Measurements from ENCODE around the gene RRP1. TPM values are rescaled to one million over a fixed set of nuclear protein-coding genes. Genes with fewer than 3 reads are reported as not detected.

RRP1 gene
- polyA plus RNA-seq, 6 donors from 2014 or later, result 9.4 to 18.6 (median 10.9) TPM

DNA sequence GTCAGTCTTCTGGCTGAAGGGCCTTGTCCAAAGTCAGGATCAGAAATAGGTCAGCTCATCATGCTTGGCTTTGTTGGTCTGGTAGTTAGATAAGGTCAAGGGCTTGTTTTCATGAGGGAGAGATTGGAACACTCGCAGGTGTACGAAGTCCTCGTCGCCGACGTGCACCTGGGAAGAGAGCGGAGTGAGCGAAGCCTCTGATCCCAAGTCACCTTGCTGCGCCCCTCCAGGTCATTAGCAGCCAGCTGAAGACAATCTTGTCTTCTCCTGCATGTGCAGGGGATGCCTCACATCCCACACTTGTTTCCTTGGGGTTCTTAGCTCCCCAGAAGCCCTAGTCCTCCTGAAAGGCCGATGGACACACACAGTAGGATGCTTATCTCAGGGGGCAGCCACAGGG, 15.2 kb upstream of the RRP1 start:
- no peak for ATAC-seq (ENCODE audit: low read depth in 2 of 2)
- peaks cover 0 to 2% (median 0%) of the 10 kb centered on the region in 7 donors for H3K9me3 Mint-ChIP-seq
- H3K4me1 Mint-ChIP-seq, result peaks cover 30 to 36% (median 35%) of the 10 kb centered on the region in 3 donors
- H3K36me3 Mint-ChIP-seq, result peaks cover 7 to 13% of the 10 kb centered on the region in 2 donors
- DNase-seq, result no peak
- no peak overlapping the region for H3K27ac Mint-ChIP-seq
- H3K4me3 Mint-ChIP-seq, result peak overlapping the region in 5 of 8 donors; percentile 43 to 94 (median 91)
- H3K27me3 Mint-ChIP-seq, result no peaks in the 10 kb centered on the region

GRCh38 chr21:43775190-43775589, 14.2 kb upstream of the RRP1 start:
- Mint-ChIP-seq H3K9me3 (peaks cover 0 to 2% (median 0%) of the 10 kb centered on the region in 7 donors), H3K4me1 (peaks cover 30 to 38% (median 36%) of the 10 kb centered on the region in 3 donors), H3K27ac (peak overlapping the region in 2 of 6 donors; percentile 84 to 88), H3K27me3 (no peaks in the 10 kb centered on the region), H3K36me3 (peaks cover 7 to 13% of the 10 kb centered on the region in 2 donors), H3K4me3 (peak overlapping the region; percentile 86 to 94 (median 92))
- DNase-seq (no peak), ATAC-seq (ENCODE audit: low read depth in 2 of 2) (no peak)

DNA sequence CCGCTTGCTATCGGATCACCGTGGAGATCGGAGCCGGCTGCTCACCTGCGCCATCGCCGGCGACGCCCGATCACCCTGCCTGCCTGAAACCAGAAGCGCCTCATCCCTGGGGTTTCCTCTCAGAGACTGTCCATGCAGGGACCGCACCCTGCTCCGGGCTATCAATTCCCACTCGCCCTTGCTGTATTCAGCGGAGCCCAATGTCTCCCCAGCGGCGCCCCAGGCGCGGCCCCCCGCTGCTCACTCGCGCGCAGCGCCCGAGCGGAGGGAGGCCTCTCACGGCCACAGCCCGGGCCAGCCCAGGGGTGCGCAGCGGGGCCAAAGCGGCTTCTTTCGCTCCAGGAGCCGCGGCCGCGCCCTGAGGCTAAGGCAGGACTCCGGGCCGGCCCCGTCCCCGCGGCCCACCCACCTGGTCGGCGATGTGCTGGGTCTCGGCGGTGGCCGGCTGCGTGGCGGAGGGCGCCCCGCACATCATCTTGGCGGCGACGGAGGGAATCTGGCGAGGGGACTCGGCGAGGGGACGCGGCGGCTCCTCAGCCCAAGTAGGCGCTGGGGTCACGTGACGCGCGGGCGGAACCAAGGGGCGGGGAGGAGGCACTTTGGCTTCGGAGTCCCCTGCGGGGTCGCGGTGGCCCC, 13.5 kb upstream of the RRP1 start, which contains the start of gene CSTB:
Gene CSTB, minus strand, starts transcription at position 514 of the 636 bp plus-strand sequence. Its CDS starts 39 bp downstream, at position 475.
- peaks cover 7 to 13% of the 10 kb centered on the region in 2 donors for H3K36me3 Mint-ChIP-seq
- H3K9me3 Mint-ChIP-seq, result peaks cover 0 to 2% (median 0%) of the 10 kb centered on the region in 7 donors
- ATAC-seq (ENCODE audit: low read depth in 2 of 2) (peak; percentile 80 to 81), DNase-seq (peak; percentile 78)
- H3K4me1 Mint-ChIP-seq, result peaks cover 30 to 38% (median 36%) of the 10 kb centered on the region in 3 donors
- H3K27ac Mint-ChIP-seq, result peak within 1 kb of the TSS in 5 of 6 donors; percentile 63 to 88 (median 83)
- no peaks in the 10 kb centered on the region for H3K27me3 Mint-ChIP-seq
- peak within 1 kb of the TSS; percentile 86 to 94 (median 92) for H3K4me3 Mint-ChIP-seq

DNA sequence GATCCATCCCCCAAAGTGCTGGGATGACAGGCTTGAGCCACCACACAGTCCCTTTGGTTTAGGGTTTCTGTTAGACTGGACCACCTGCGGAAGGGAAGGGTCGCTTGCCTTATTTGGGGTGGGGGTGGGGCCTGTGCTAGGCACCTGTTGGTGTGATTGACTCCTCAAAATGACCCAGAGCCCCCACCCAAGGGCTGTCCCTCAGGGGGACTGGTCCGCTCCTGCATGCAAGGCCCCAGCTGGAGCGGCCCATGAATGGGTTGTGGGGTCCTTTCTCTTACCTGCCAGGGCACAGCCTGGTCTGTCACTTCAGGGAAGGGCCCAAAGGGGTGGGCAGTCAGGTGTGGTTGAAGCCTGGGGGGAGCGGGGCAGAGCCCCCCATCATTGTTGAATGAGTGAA, 11.4 kb upstream of the RRP1 start:
- DNase-seq (no peak), ATAC-seq (ENCODE audit: low read depth in 2 of 2) (no peak)
- H3K27me3 Mint-ChIP-seq, result no peaks in the 10 kb centered on the region
- H3K36me3 Mint-ChIP-seq, result peaks cover 7 to 13% of the 10 kb centered on the region in 2 donors
- H3K9me3 Mint-ChIP-seq, result no peaks in the 10 kb centered on the region
- H3K4me1 Mint-ChIP-seq, result peaks cover 23 to 36% (median 30%) of the 10 kb centered on the region in 3 donors
- H3K4me3 Mint-ChIP-seq, result peak overlapping the region in 6 of 8 donors; percentile 65 to 92 (median 86)
- peak overlapping the region in 2 of 6 donors; percentile 26 to 45 for H3K27ac Mint-ChIP-seq

GRCh38 chr21:43778469-43779335, 10.7 kb upstream of the RRP1 start:
- no peak for DNase-seq
- ATAC-seq (ENCODE audit: low read depth in 2 of 2), result no peak
- Mint-ChIP-seq H3K27me3 (no peaks in the 10 kb centered on the region), H3K27ac (peak overlapping the region in 5 of 6 donors; percentile 26 to 82 (median 65)), H3K4me3 (peak overlapping the region in 6 of 8 donors; percentile 6 to 91 (median 72)), H3K9me3 (no peaks in the 10 kb centered on the region), H3K4me1 (peaks cover 19 to 31% (median 29%) of the 10 kb centered on the region in 3 donors), H3K36me3 (peaks cover under 1 to 6% of the 10 kb centered on the region in 2 donors)

DNA sequence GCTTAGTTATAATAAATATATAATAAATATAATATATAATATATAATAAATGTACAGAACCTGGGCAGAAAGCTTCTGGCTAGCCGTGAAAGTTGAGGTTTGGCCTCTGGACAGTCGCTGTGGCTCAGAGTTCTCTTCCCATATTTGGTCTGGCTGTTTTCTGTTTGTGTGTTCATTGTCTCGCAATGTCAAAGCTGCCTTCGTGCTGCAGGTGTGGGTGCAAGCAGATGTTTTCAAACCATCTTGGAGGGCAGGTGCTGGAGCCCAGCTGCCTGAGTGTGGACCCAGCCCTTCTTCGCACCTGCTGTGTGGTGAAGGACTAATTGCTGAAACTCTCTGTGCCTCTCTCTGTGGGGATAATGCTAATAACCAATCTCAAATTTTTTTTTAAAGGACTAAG, 9.7 kb upstream of the RRP1 start:
- H3K4me3 Mint-ChIP-seq, result peak overlapping the region in 1 of 8 donors; percentile 80
- ATAC-seq (ENCODE audit: low read depth in 2 of 2), result no peak
- peaks cover 13 to 24% (median 21%) of the 10 kb centered on the region in 3 donors for H3K4me1 Mint-ChIP-seq
- H3K9me3 Mint-ChIP-seq, result no peaks in the 10 kb centered on the region
- DNase-seq, result no peak
- H3K27me3 Mint-ChIP-seq, result no peaks in the 10 kb centered on the region
- H3K36me3 Mint-ChIP-seq, result no peaks in the 10 kb centered on the region
- H3K27ac Mint-ChIP-seq, result no peak overlapping the region

DNA sequence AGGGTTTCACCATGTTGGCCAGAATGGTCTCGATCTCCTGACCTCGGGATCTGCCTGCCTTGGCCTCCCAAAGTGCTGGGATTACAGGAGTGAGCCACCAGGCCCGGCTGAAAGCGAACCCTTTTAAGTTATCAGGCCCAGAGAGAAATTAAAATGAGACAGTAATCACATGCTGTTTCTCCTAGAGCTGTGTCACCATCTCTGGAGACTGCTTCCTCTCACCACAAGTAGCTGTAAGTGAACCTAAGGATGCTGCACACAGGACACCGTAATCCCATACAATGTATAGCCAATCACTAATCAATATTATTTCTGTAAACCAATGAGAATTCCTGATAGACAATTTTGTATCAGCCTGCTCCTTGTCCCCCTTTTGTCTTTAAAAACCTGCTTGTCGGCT, 7.5 kb upstream of the RRP1 start:
- Mint-ChIP-seq H3K27ac (no peak overlapping the region), H3K36me3 (no peaks in the 10 kb centered on the region), H3K27me3 (no peaks in the 10 kb centered on the region), H3K4me1 (peaks cover 6 to 12% (median 10%) of the 10 kb centered on the region in 3 donors), H3K4me3 (no peak overlapping the region), H3K9me3 (no peaks in the 10 kb centered on the region)
- no peak for ATAC-seq (ENCODE audit: low read depth in 2 of 2)
- no peak for DNase-seq

GRCh38 chr21:43782431-43783097, 6.8 kb upstream of the RRP1 start:
- DNase-seq (no peak), ATAC-seq (ENCODE audit: low read depth in 2 of 2) (no peak)
- Mint-ChIP-seq H3K4me3 (no peak overlapping the region), H3K9me3 (no peaks in the 10 kb centered on the region), H3K4me1 (peaks cover 6 to 10% (median 10%) of the 10 kb centered on the region in 3 donors), H3K36me3 (no peaks in the 10 kb centered on the region), H3K27ac (peak overlapping the region in 1 of 6 donors; percentile 43), H3K27me3 (no peaks in the 10 kb centered on the region)

GRCh38 chr21:43783098-43783700, 6.2 kb upstream of the RRP1 start:
- H3K27ac Mint-ChIP-seq, result no peak overlapping the region
- H3K36me3 Mint-ChIP-seq, result no peaks in the 10 kb centered on the region
- DNase-seq (no peak), ATAC-seq (ENCODE audit: low read depth in 2 of 2) (no peak)
- H3K4me3 Mint-ChIP-seq, result peak overlapping the region in 1 of 8 donors; percentile 21
- peaks cover 6 to 9% (median 8%) of the 10 kb centered on the region in 3 donors for H3K4me1 Mint-ChIP-seq
- H3K27me3 Mint-ChIP-seq, result no peaks in the 10 kb centered on the region
- no peaks in the 10 kb centered on the region for H3K9me3 Mint-ChIP-seq

- Mint-ChIP-seq H3K36me3 (no peaks in the 10 kb centered on the region), H3K27ac (no peak overlapping the region), H3K4me1 (peaks cover 4 to 12% (median 4%) of the 10 kb centered on the region in 3 donors), H3K9me3 (no peaks in the 10 kb centered on the region), H3K4me3 (peak overlapping the region in 1 of 8 donors; percentile 49), H3K27me3 (no peaks in the 10 kb centered on the region)
- DNase-seq, result no peak
- ATAC-seq (ENCODE audit: low read depth in 2 of 2), result no peak
Observed at GRCh38 chr21:43785134-43785533, 4.2 kb upstream of the RRP1 start.

DNA sequence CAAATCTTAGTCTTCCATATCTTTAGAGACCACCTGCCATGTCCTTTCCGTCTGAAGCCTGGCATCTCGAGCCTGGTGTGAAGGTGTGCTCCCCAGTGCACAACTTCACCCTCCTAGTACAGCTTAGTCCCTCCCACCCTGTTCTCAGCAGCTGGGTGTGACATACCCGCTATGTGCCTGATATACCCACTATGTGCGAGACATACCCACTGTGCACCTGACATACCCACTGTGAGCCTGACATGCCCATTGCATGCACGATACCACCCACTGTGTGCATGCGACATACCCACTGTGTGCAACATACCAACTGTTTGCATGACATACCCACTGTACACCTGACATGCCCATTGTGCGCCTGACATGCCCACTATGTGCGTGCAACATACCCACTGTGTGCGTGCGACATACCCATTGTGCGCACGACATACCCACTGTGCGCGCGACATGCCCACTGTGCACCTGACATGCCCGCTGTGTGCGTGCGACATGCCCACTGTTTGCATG, 3.0 kb upstream of the RRP1 start:
- Mint-ChIP-seq H3K4me3 (peak overlapping the region in 3 of 8 donors; percentile 6 to 82 (median 23)), H3K9me3 (no peaks in the 10 kb centered on the region), H3K36me3 (no peaks in the 10 kb centered on the region), H3K27me3 (no peaks in the 10 kb centered on the region), H3K27ac (peak overlapping the region in 1 of 6 donors; percentile 15), H3K4me1 (peaks cover 13 to 23% (median 14%) of the 10 kb centered on the region in 3 donors)
- ATAC-seq (ENCODE audit: low read depth in 2 of 2) (no peak), DNase-seq (no peak)

DNA sequence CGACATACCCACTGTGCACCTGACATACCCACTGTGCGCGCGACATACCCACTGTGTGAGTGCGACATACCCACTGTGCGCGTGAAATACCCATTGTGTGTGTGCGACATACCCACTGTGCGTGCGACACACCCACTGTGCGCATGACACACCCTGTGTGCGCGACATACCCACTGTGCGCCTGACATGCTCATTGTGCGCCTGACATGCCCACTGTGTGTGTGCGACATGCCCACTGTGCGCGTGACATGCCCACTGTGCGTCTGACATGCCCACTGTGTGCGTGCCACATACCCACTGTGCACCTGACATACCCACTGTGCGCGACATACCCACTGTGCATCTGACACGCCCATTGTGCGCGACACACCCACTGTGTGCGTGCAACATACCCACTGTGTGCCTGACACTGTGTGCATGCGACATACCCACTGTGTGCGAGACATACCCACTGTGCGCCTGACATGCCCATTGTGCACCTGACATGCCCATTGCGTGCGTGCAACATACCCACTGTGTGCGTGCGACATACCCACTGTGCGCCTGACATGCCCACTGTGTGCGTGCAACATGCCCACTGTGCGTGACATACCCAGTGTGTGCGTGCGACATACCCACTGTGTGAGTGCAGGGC, 2.5 kb upstream of the RRP1 start:
- Mint-ChIP-seq H3K9me3 (no peaks in the 10 kb centered on the region), H3K27ac (no peak overlapping the region), H3K4me3 (peak overlapping the region in 2 of 8 donors; percentile 6 to 82), H3K4me1 (peaks cover 14 to 24% (median 16%) of the 10 kb centered on the region in 3 donors), H3K27me3 (no peaks in the 10 kb centered on the region), H3K36me3 (peaks cover 1 to 3% of the 10 kb centered on the region in 2 donors)
- ATAC-seq (ENCODE audit: low read depth in 2 of 2) (no peak), DNase-seq (no peak)
